Stimulated activated naive CD8-positive, alpha-beta T cell treated with anti-CD3 and anti-CD28 coated beads, Interleukin-15, Interleukin-2, amounts not matched to agents 100 U/mL and 50 U/mL, for 24 hours (primary cell): ENCODE measurements around the gene CLEC11A.

Experiments used
- ATAC-seq: fragments of 150-1000 bp; cut with Tn5 transposase; one replicate; pipeline ENCODE4 v1.10.0; 2021
- DNase-seq: peaks from one replicate; pipeline ENCODE4 v3.0.0; 2021

Gene CLEC11A

GRCh38 chr19:50723069-50723468 lies at the start of gene CLEC11A:
TSS of gene CLEC11A (plus strand) at chr19:50723364. CDS start at chr19:50723526, 162 bp downstream.
- ATAC-seq, result no peak
- DNase-seq, result no peak

- ATAC-seq, result no peak
- no peak for DNase-seq
Observed at GRCh38 chr19:50676625-50677197, 46.5 kb upstream of the CLEC11A start.

- DNase-seq (no peak), ATAC-seq (no peak)
Observed at GRCh38 chr19:50677636-50678035, 45.5 kb upstream of the CLEC11A start.

- no peak for ATAC-seq
Observed at GRCh38 chr19:50678323-50678722, 44.8 kb upstream of the CLEC11A start.

GRCh38 chr19:50679177-50680125 lies 43.7 kb upstream of the CLEC11A start:
- ATAC-seq, result peak; percentile 95
- DNase-seq, result peak; percentile 83

More at GRCh38 chr19:50678323-50678722, 44.8 kb upstream of the CLEC11A start:
- no peak for DNase-seq

- DNase-seq, result no peak
- peak; percentile 14 for ATAC-seq
Observed at GRCh38 chr19:50686310-50687032, 36.7 kb upstream of the CLEC11A start.

GRCh38 chr19:50688766-50689165 lies 34.4 kb upstream of the CLEC11A start:
- DNase-seq (no peak), ATAC-seq (no peak)

GRCh38 chr19:50690439-50690838 lies 32.7 kb upstream of the CLEC11A start:
- DNase-seq (no peak), ATAC-seq (no peak)

GRCh38 chr19:50693064-50693975 lies 29.8 kb upstream of the CLEC11A start:
- ATAC-seq (no peak), DNase-seq (no peak)

- DNase-seq (no peak), ATAC-seq (no peak)
Observed at GRCh38 chr19:50694815-50695145, 28.4 kb upstream of the CLEC11A start.

GRCh38 chr19:50695251-50696093 lies 27.7 kb upstream of the CLEC11A start:
- ATAC-seq, result no peak
- peak; percentile 49 for DNase-seq

- peak; percentile 17 for ATAC-seq
- DNase-seq, result no peak
Observed at GRCh38 chr19:50696094-50696483, 27.1 kb upstream of the CLEC11A start.

- DNase-seq (no peak), ATAC-seq (no peak)
Observed at GRCh38 chr19:50697414-50698124, 25.6 kb upstream of the CLEC11A start.

GRCh38 chr19:50701367-50701985 lies 21.7 kb upstream of the CLEC11A start:
- ATAC-seq (no peak), DNase-seq (no peak)

- no peak for DNase-seq
- no peak for ATAC-seq
Observed at GRCh38 chr19:50702158-50702870, 20.9 kb upstream of the CLEC11A start.

GRCh38 chr19:50702871-50703829 lies 20.0 kb upstream of the CLEC11A start:
- DNase-seq, result no peak
- ATAC-seq, result no peak

GRCh38 chr19:50703915-50704796 lies 19.0 kb upstream of the CLEC11A start:
- ATAC-seq (no peak), DNase-seq (no peak)
